NCI-H748 treated with DMSO at 0.1 percent for 48 hours (cell line): ENCODE data around the gene BABAM2.

Source experiments
- DNase-seq: peaks from one replicate; lab custom pipeline; 2025; lab: John Stamatoyannopoulos, UW

The BABAM2 gene

GRCh38 chr2:28163627-28164279 is 273.2 kb downstream of the BABAM2 start:
- no peak for DNase-seq

- DNase-seq = no peak
Measured at GRCh38 chr2:28164280-28164801, 273.8 kb downstream of the BABAM2 start.

GRCh38 chr2:28165087-28165635 is 274.6 kb downstream of the BABAM2 start:
- no peak for DNase-seq

DNA sequence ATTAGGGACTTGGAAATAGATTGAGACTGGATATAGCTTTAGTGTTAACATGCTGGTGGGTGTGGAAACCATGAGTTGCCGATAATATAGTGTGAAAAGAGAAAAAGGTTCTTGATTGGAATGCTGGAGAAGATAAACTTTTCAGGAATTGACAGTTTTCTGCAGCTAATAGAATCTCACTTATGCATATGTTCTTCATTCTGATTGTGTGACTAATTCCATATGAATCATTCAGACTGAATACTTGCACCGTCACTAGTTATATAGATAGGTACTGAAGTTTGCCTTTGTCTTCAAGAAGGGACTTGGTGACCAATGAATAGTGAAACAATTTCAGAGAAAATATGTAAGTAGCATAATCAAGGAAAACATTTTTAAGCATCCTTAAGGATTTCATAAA is 276.4 kb downstream of the BABAM2 start:
- no peak for DNase-seq

GRCh38 chr2:28168376-28168775 is 277.8 kb downstream of the BABAM2 start:
- no peak for DNase-seq

GRCh38 chr2:28169492-28169891 is 279.0 kb downstream of the BABAM2 start:
- DNase-seq = no peak

DNA sequence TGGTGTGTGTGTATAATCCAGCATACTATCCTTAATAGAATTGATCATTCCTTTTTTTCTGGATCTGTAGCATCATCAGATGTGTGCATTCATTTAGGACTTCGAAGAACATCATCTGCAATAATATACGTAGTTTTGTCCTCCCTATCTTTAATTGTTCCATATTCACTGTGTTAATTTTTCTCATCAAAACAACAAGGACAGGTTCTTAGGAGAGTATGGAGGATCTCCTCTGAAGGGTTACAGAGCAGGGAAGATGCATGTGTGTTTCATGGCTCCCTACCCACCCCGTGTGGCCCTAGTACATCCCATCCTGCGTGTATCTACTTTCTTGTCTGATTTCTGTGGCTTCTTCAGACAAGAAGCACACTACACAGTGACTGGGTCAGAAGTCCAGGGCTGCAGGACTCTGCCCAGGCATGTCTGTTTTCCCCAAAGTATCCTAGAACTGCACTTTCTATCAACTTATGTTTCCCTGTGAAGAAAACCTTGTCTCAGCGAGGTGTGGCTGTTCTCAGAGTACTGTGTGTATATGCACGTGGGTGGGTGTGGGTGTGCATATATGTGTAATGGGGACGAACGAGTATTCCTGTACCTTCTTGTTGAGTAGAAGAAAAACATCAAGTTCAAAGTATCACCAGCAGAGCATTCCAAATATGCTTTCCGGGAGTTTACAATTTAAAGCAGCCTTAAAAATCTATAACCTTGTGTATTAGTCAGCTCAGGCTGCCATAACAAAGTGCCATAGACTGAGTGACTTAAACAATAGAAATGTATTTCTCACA is 281.8 kb downstream of the BABAM2 start:
- DNase-seq = no peak

GRCh38 chr2:28173377-28173776 is 282.8 kb downstream of the BABAM2 start:
- DNase-seq = no peak

DNA sequence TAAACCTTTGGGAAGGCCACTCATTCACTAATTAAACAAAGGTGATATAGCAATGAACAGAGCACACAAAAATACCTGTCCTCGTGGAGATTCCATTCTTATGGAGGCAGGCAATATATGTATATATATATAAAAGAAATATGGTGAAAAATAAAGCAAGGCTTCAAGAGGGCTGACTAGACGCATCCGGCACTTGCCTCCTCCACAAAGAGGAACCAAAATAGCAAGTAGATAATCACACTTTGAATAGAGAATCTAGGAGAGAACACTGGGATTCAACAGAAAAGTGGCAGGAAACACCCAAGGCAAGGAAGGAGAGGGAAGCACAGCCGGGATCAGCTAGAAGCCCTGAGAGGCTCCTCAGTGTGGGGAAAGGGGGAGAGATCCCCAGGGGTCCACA is 283.7 kb downstream of the BABAM2 start:
- no peak for DNase-seq

GRCh38 chr2:28175028-28175427 is 284.5 kb downstream of the BABAM2 start:
- no peak for DNase-seq

- no peak for DNase-seq
Measured at GRCh38 chr2:28178946-28179345, 288.4 kb downstream of the BABAM2 start.

DNA sequence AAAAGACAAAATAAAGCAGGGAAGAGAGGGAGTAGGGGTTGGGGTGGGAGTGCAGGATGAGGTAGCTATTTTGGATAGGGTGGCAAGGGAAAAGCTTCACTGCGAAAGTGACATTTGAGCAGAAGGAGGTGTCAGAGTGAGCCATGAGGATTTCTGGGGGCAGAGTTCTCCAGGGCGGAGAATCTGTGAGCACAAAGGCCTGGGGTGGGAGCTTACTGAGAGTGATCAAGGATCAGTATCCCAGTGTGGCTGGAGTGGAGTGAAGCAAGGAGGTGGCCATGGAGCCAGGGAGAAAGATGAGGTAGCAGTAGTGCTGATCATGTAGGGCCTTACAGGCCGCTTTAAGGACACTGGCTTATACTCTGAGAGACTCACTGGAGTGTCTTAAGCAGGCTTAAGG is 291.3 kb downstream of the BABAM2 start:
- DNase-seq = no peak

DNA sequence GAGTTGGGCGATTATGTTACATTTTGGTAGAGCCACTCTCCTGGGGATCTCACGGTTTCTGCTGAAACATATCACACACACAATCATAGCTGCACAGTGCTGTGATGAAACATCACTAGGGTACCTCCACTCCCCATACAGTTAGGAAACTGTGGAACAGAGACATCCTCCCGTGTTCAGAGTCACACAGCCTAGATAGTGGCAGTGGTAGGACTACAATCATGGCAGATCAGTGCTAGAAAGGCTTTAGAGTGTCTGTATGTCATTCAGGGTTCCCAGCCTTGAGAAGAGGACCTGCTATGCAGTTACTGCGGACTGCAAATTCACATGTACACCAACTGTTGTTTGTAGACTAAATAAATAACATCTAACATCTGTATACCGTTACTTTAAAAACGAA is 291.8 kb downstream of the BABAM2 start:
- no peak for DNase-seq

- no peak for DNase-seq
Measured at GRCh38 chr2:28185153-28185552, 294.6 kb downstream of the BABAM2 start.

DNA sequence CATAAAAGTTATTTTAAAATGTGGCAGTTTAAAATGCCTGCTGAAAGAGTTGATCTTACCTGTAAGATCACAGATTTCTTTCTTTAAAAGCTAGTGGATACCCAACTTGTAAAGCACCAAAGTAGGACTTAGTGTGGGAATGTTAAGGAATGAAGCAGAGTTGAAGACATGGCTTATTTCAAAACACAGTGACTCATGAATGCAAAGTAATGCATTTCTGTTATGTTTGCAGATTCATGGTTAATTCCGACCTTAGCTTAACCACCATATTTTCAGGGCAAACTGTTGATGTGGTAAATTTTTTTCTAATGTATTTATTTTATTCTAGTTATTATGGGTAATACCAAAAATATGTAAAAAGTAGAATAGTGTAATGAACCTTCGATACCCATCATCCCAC is 295.4 kb downstream of the BABAM2 start:
- no peak for DNase-seq

- DNase-seq = no peak
Measured at GRCh38 chr2:28187186-28187585, 296.7 kb downstream of the BABAM2 start.

DNA sequence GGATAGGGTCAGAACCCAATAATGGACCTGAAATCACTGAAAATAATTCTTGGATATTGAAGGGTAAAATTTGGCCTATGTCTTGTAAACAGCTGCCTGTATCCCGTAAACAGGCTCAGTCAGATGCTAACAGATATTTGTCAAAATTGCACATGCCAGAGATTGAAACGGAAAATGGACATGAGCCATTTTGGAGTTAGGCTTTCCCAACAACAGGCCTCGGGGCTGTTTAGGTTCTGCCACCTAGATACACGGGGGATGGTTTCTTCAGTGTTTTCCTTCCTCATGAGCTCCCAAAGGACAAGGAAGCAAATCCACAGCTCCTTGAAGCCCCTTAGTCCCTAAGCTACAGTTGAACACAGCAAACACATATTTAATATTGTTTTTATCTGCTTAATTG is 297.9 kb downstream of the BABAM2 start:
- no peak for DNase-seq

GRCh38 chr2:28193630-28194403 is 303.3 kb downstream of the BABAM2 start:
- DNase-seq = no peak

GRCh38 chr2:28199995-28200679 is 309.6 kb downstream of the BABAM2 start:
- DNase-seq = no peak

DNA sequence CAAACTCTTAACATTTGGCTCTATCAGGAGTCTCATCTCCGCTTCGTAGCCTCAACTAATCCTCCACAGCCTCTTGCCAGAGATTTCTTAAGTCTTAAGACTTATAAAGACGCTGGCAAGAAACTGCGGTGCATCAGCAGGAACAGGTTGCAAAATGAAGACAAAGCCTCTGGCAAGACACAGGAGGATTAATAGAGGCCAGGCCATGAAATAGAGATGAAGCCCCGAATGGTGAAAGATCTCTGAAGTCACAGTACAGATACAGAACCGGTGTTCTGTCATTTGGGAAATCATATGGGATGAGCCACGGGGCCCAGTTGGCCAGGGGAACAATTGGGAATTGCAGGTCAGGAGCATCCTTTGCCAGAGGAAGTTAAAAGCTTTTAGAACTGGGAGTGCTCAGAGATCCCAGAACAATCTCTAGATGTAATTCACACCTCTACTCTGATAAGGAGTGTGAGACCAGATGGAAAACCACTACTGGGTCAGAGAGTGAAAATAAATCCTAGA is 311.2 kb downstream of the BABAM2 start:
- no peak for DNase-seq

- DNase-seq = no peak
Measured at GRCh38 chr2:28202719-28203118, 312.2 kb downstream of the BABAM2 start.

GRCh38 chr2:28206762-28207161 is 316.2 kb downstream of the BABAM2 start:
- peak; percentile 54 for DNase-seq
